Measurements from ENCODE around the gene AKAP11. TPM values are rescaled to one million over a fixed set of nuclear protein-coding genes. Genes with fewer than 3 reads are reported as not detected.

AKAP11 gene
- total RNA-seq, 5 donors from 2014 or later (not counting 1 experiment from before 2014, with no cell fraction given) = 29.1 to 31.6 (median 30.0) TPM

- Mint-ChIP-seq H3K4me3 (no peak overlapping the region), H3K27me3 (no peaks in the 10 kb centered on the region), H3K27ac (no peak overlapping the region), H3K36me3 (no peaks in the 10 kb centered on the region), H3K9me3 (no peaks in the 10 kb centered on the region), H3K4me1 (peaks cover 15 to 23% (median 18%) of the 10 kb centered on the region in 3 donors)
- DNase-seq = no peak
- WGBS (ENCODE audit: insufficient coverage) = no CpG with 5 or more reads among the region's 6 CpGs
- H3K4me3 ChIP-seq (ENCODE audit: control insufficient read depth in 1 of 2, extremely low read depth in 1 of 2, low read length in 1 of 2) = no peak overlapping the region
- H3K36me3 ChIP-seq (ENCODE audit: control insufficient read depth in 2 of 2, extremely low read depth in 1 of 2, insufficient read depth in 1 of 2, low read length in 1 of 2) = no peaks in the 10 kb centered on the region
- no peaks in the 10 kb centered on the region for H3K9me3 ChIP-seq
- no peak overlapping the region for H3K27ac ChIP-seq (ENCODE audit: low read length)
- no peak for ATAC-seq (replicated peaks in 1 of 4)
- ChIA-PET POLR2A (no interaction called here), CTCF (no interaction called here)
- peaks cover 4 to 11% of the 10 kb centered on the region in 2 experiments for H3K4me1 ChIP-seq (ENCODE audit: control insufficient read depth in 1 of 2, extremely low read depth in 1 of 2, insufficient read depth in 2 of 2, low read length in 2 of 2)
- no peaks in the 10 kb centered on the region for H3K27me3 ChIP-seq (replicated peaks in 1 of 2; ENCODE audit: control insufficient read depth in 2 of 2, extremely low read depth in 1 of 2, insufficient read depth in 2 of 2, low read length in 1 of 2)
Measured at GRCh38 chr13:42370229-42370628, 98.3 kb downstream of the AKAP11 start.

Other genes starting within 250 kb of the AKAP11 start
- gene DGKH, start 223.5 kb upstream of the AKAP11 start, total RNA-seq = 10 to 100 TPM in 2 of 5 donors, 1 to 10 TPM in 3; 8.6 to 14.6 (median 8.8) TPM

All from T-cell (primary cell).